ENCODE data around the gene AQP6.

Gene AQP6

DNA sequence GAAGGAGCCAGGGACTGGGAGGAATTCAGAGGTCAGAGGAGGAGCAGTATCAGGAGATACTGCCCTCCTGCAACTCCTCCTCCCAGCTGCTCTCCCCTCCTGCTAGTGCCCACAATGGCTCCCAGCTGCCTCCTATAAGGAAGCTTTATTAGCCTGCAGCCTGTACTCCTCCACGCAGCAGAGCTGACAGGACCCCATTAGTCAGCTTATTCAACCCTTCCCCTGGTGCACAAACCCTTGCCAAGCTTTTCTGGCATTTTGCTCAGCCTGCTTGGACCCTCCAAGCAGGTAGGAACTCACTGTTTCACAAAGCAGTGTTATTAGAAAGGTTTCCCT lies 29.2 kb upstream of the AQP6 start:
- TF ChIP-seq, protein P1, sequence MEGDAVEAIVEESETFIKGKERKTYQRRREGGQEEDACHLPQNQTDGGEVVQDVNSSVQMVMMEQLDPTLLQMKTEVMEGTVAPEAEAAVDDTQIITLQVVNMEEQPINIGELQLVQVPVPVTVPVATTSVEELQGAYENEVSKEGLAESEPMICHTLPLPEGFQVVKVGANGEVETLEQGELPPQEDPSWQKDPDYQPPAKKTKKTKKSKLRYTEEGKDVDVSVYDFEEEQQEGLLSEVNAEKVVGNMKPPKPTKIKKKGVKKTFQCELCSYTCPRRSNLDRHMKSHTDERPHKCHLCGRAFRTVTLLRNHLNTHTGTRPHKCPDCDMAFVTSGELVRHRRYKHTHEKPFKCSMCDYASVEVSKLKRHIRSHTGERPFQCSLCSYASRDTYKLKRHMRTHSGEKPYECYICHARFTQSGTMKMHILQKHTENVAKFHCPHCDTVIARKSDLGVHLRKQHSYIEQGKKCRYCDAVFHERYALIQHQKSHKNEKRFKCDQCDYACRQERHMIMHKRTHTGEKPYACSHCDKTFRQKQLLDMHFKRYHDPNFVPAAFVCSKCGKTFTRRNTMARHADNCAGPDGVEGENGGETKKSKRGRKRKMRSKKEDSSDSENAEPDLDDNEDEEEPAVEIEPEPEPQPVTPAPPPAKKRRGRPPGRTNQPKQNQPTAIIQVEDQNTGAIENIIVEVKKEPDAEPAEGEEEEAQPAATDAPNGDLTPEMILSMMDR (IDR thresholded peaks at IDR 0.05; ENCODE audit: low read length, missing control alignments), result no peak
- no peak overlapping the region for H3K4me3 ChIP-seq (replicated peaks; ENCODE audit: low read depth, low read length)

DNA sequence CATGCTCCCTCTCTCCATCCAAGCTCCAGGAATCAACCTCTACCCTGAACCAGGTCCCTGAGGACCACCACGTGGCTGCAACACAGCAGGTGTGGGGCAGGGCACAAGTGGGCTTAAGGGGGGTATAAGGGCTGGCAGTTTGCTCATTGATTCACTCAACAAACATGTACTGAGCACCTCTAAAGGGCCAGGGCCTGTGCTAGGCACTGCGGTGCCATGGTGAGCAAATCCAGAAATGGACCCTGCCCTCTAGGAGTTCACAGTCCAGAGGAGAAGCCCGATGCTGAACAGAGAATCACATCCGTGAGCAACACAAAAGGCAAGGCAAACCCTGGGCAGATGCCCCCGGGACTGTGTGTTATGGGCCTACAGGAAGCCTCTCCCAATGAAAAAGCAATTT lies 28.7 kb upstream of the AQP6 start:
- no peak for DNase-seq (ENCODE audit: low read depth)
- TF ChIP-seq, protein P1 (IDR thresholded peaks at IDR 0.05; ENCODE audit: low read length, missing control alignments), result no peak
- no peak overlapping the region for H3K4me3 ChIP-seq (replicated peaks; ENCODE audit: low read depth, low read length)

More for the DNA sequence above, 29.2 kb upstream of the AQP6 start:
- no peak for DNase-seq (ENCODE audit: low read depth)

DNA sequence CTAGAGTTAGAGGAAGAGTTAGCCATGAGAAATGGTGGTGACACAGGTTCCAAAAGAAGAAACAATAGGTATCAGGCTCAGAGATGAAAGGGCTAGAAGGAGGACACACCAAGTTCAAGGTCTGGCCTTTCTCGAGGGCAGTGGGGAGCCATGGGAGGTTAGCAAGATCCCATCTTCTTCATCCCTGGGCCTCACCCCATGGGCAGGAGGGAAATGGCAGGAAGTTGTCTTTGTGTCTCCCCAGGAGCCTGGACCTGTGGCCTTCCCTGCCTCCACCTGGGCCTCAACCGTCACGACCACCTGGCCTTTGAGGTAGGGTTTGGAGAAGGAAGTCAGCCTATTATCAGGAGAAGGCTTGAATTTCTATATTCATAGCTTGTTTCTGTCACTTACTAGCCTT lies 28.0 kb upstream of the AQP6 start:
- no peak overlapping the region for H3K4me3 ChIP-seq (replicated peaks; ENCODE audit: low read depth, low read length)
- no peak for DNase-seq (ENCODE audit: low read depth)
- TF ChIP-seq, protein P1 (IDR thresholded peaks at IDR 0.05; ENCODE audit: low read length, missing control alignments), result no peak

DNA sequence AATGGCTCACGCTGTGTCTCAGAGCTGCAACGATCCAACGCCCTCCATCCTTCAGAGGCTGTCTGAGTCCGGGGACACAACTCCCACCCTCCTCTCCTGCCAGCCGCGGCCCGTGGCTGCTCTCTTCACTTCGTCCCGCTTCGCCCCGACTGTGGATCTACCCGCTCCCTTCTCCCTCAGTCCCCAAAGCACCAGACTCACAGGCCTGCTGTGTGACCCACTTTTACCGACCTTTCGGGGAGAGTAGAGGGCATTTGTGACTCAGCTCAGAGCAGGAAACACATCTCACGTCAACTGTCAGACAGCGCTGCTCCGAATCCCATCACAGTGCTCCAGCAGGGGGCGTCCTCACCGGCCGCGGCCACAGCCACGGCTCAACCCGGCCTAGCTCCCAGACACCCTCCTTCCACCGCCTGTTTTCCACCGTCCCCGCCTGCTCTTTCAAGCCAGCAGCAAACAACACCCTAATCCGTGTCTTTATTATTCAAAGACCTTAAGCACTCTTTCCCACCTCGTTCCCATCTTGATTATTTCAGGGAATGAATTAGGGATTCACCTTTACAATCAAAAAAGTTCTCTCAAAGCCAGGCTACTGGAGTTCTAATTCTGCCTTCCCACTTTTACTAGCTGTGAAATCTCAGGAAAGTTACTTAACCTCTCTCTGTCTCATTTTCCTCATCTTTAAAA lies 27.2 kb upstream of the AQP6 start:
- TF ChIP-seq, protein P1 (IDR thresholded peaks at IDR 0.05; ENCODE audit: low read length, missing control alignments), result peak; percentile 93
- peak overlapping the region; percentile 24 for H3K4me3 ChIP-seq (replicated peaks; ENCODE audit: low read depth, low read length)

DNA sequence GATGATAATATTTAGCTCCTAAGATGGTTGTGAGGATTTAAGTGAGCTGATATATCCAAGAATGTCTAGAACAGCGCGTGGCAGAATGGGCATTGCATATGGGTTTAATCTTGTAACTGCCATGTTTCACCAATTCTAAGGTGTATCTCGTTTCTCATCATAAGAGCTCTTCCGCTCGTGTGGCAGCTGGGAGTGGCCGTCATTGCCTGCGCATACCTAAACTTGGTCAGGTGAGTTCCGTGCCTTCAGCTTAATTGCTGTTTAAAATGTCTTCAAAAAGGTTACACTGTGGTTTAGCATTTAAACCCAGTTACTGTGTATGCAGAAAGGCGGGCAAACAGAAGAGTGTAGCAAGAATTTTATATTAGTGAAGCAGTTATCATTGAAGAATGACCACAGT lies 26.7 kb upstream of the AQP6 start:
- H3K4me3 ChIP-seq (replicated peaks; ENCODE audit: low read depth, low read length), result no peak overlapping the region
- no peak for DNase-seq (ENCODE audit: low read depth)
- TF ChIP-seq, protein P1 (IDR thresholded peaks at IDR 0.05; ENCODE audit: low read length, missing control alignments), result no peak

More for the DNA sequence above, 27.2 kb upstream of the AQP6 start:
- peak; percentile 80 for DNase-seq (ENCODE audit: low read depth)

DNA sequence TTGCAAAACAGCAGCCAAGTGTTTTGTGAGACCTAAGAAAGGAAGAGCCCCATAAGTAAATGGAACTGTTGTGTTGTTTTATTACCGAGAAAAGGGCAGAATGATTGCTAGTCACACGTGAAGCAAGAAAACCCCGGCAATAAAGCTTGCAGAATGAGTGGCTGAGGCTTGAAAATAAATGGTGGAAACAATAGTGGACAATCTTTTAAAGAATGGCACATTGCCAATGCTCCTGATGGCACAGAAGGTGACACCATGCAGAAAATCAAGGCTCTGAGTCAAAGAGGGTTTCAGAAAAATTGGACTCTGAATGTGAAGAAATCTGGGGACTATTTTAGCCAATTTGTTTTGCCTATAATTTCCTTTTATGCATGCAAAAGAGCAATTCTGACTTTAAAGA lies 26.2 kb upstream of the AQP6 start:
- DNase-seq (ENCODE audit: low read depth), result no peak
- H3K4me3 ChIP-seq (replicated peaks; ENCODE audit: low read depth, low read length), result no peak overlapping the region
- TF ChIP-seq, protein P1 (IDR thresholded peaks at IDR 0.05; ENCODE audit: low read length, missing control alignments), result no peak

DNA sequence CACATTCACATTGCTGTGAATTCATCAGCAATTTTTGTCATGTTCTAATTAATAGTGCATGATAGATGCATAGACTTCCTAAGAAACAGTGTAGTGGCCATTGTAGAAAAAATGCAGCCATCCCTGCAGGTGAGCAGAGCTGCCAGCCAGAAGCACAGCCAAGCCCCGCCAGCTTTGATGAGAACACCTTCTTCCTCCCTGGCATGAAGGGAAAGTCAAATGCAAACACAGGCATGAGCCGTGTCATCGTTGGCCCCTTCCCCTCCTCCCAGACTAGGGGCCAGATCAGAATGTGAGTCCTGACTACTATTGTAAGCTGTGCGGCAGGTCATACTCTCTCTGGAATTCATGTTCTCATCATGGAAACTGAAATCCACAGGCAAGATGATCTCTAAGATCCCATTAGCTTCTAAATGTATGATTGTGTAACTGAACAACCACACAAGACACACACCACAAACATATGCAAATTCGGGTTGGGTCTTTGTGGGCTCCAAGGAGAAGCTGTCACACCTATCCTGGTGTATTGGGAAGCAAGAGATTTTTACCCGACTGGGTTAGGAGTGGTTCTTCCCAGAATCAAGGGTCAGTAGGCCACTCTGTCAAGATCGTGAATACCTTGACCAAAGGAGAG lies 25.0 kb upstream of the AQP6 start:
- H3K4me3 ChIP-seq (replicated peaks; ENCODE audit: low read depth, low read length), result no peak overlapping the region
- DNase-seq (ENCODE audit: low read depth), result no peak
- TF ChIP-seq, protein P1 (IDR thresholded peaks at IDR 0.05; ENCODE audit: low read length, missing control alignments), result no peak
